H1 (cell line): ENCODE measurements around the gene GALNT9. TPM values are rescaled to one million over a fixed set of nuclear protein-coding genes. Genes with fewer than 3 reads are reported as not detected.

Experiments
- CTCF ChIA-PET: fragments of 300-600 bp; sonication (Branson Sonifier 250); formaldehyde crosslinking; loops from one replicate; lab custom pipeline; 2021; ENCODE audit not compliant: partially characterized antibody; lab: Charles Lee
- POLR2A ChIA-PET: fragments of 300-600 bp; sonication (Branson Sonifier 250); formaldehyde crosslinking; loops from one replicate; lab custom pipeline; 2021; ENCODE audit warnings: inconsistent platforms; ENCODE audit not compliant: partially characterized antibody; lab: Charles Lee
- DNase-seq, 2 experiments: peaks; one replicate each; pipeline versions ENCODE4 v3.0.0 to v3.0.0-alpha.2; 2010 to 2022; ENCODE audit warnings: low spot score in 2 of 2, low read depth in 1 of 2, mixed read lengths in 1 of 2
- FAIRE-seq: peaks from 2 replicates; lab custom pipeline; 2011; peaks lifted over from hg19 to GRCh38; lab: Jason Lieb, UNC
- H2AFZ ChIP-seq: 2 replicates; pipeline ENCODE4 v1.8.1; 2012; ENCODE audit warnings: low read length, inconsistent platforms
- H2AK5ac ChIP-seq: 2 replicates; pipeline ENCODE4 v1.6.1; 2013; ENCODE audit warnings: low read depth, low read length
- H2BK120ac ChIP-seq: replicated peaks from 2 replicates; pipeline ENCODE3; 2013; ENCODE audit warnings: low read depth, low read length, inconsistent platforms
- H2BK12ac ChIP-seq: 2 replicates; pipeline ENCODE4 v1.6.1; 2013; ENCODE audit warnings: low read depth, low read length
- H2BK15ac ChIP-seq: 2 replicates; pipeline ENCODE4 v1.6.1; 2013; ENCODE audit warnings: low read length
- H2BK20ac ChIP-seq: 2 replicates; pipeline ENCODE4 v1.6.1; 2013; ENCODE audit warnings: low read length
- H2BK5ac ChIP-seq: 2 replicates; pipeline ENCODE4 v1.6.1; 2013; ENCODE audit warnings: low read depth, low read length
- H3K14ac ChIP-seq: 2 replicates; pipeline ENCODE4 v1.6.1; 2013; ENCODE audit warnings: inconsistent platforms; ENCODE audit not compliant: insufficient read length
- H3K18ac ChIP-seq: 2 replicates; pipeline ENCODE4 v1.6.1; 2013; ENCODE audit warnings: low read length; ENCODE audit errors: extremely low read depth
- H3K23ac ChIP-seq: 2 replicates; pipeline ENCODE4 v1.6.1; 2013; ENCODE audit warnings: inconsistent platforms; ENCODE audit not compliant: insufficient read length
- H3K23me2 ChIP-seq: 2 replicates; pipeline ENCODE4 v1.6.1; 2013; ENCODE audit warnings: low read depth, low read length
- H3K27ac ChIP-seq: 2 replicates; pipeline ENCODE4 v1.6.1; 2011; ENCODE audit warnings: low read depth, low read length, inconsistent platforms
- H3K27me3 ChIP-seq, 4 experiments: replicated peaks in 1 of 4; 1 replicate in 1 of 4; 2 replicates in 3 of 4; pipeline versions ENCODE4 v1.6.1 to v1.8.1; 2011 to 2013; ENCODE audit warnings: low read length in 3 of 4, mild to moderate bottlenecking in 3 of 4, inconsistent platforms in 2 of 4, mixed read lengths in 2 of 4, moderate library complexity in 1 of 4; ENCODE audit not compliant: control insufficient read depth in 3 of 4, insufficient read depth in 3 of 4; ENCODE audit errors: extremely low read depth in 1 of 4
- H3K36me3 ChIP-seq, 4 experiments: 2 replicates each; pipeline versions ENCODE4 v1.6.1 to v1.8.1; 2011 to 2013; ENCODE audit warnings: mild to moderate bottlenecking in 4 of 4, low read length in 3 of 4, moderate library complexity in 2 of 4, control low read depth in 1 of 4, inconsistent platforms in 1 of 4; ENCODE audit not compliant: insufficient read depth in 4 of 4, control insufficient read depth in 2 of 4
- H3K4ac ChIP-seq: replicated peaks from 2 replicates; pipeline ENCODE3; 2013; ENCODE audit warnings: low read length, low read depth, mixed read lengths, inconsistent platforms; ENCODE audit not compliant: insufficient read length
- H3K4me1 ChIP-seq, 4 experiments: replicated peaks in 1 of 4; 1 replicate in 1 of 4; 2 replicates in 3 of 4; pipeline versions ENCODE4 v1.6.1 to v1.8.1; 2011 to 2013; ENCODE audit warnings: low read length in 3 of 4, inconsistent platforms in 2 of 4, mixed read lengths in 1 of 4; ENCODE audit not compliant: insufficient read depth in 4 of 4, control insufficient read depth in 3 of 4
- H3K4me2 ChIP-seq, 2 experiments: 2 replicates each; pipeline versions ENCODE4 v1.6.1 to v1.8.1; 2011 to 2013; ENCODE audit warnings: low read depth in 2 of 2, low read length in 2 of 2, control low read depth in 1 of 2, inconsistent platforms in 1 of 2, mild to moderate bottlenecking in 1 of 2; ENCODE audit not compliant: insufficient read depth in 1 of 2
- H3K4me3 ChIP-seq, 4 experiments: fragments of 200-600, 300-600 bp in 1 of 4; sonication (generic), shearing (Covaris generic), sonication (Bioruptor Twin) in 1 of 4; 2 replicates each; pipeline versions ENCODE4 v1.5.1 to v1.8.1; 2011 to 2016; ENCODE audit warnings: low read length in 4 of 4, low read depth in 3 of 4, control low read depth in 2 of 4, inconsistent platforms in 2 of 4, mild to moderate bottlenecking in 2 of 4, mixed read lengths in 1 of 4, moderate library complexity in 1 of 4; ENCODE audit not compliant: insufficient read depth in 2 of 4; ENCODE audit errors: extremely low read depth in 1 of 4
- H3K56ac ChIP-seq: replicated peaks from 2 replicates; pipeline ENCODE3; 2013; ENCODE audit warnings: low read depth, mild to moderate bottlenecking, mixed read lengths, low read length, inconsistent platforms; ENCODE audit not compliant: insufficient read length
- H3K79me1 ChIP-seq: 2 replicates; pipeline ENCODE4 v1.6.1; 2013; ENCODE audit warnings: low read depth, low read length, control low read depth
- H3K79me2 ChIP-seq, 2 experiments: 2 replicates each; pipeline versions ENCODE4 v1.6.1 to v1.8.1; 2012 to 2013; ENCODE audit warnings: low read length in 2 of 2, mild to moderate bottlenecking in 2 of 2, inconsistent platforms in 1 of 2; ENCODE audit not compliant: insufficient read depth in 2 of 2, control insufficient read depth in 1 of 2
- H3K9ac ChIP-seq, 4 experiments: replicated peaks in 1 of 4; 1 replicate in 1 of 4; 2 replicates in 3 of 4; pipeline versions ENCODE4 v1.6.1 to v1.8.1; 2011 to 2013; ENCODE audit warnings: low read depth in 3 of 4, low read length in 3 of 4, control low read depth in 2 of 4, mild to moderate bottlenecking in 2 of 4, moderate library complexity in 2 of 4, inconsistent platforms in 1 of 4; ENCODE audit errors: extremely low read depth in 1 of 4
- H3K9me3 ChIP-seq, 2 experiments: 2 replicates each; pipeline versions ENCODE4 v1.6.1 to v1.8.1; 2012 to 2013; ENCODE audit warnings: mild to moderate bottlenecking in 2 of 2, moderate library complexity in 2 of 2, control low read depth in 1 of 2, inconsistent platforms in 1 of 2, low read depth in 1 of 2, low read length in 1 of 2, mixed read lengths in 1 of 2; ENCODE audit not compliant: insufficient read depth in 2 of 2
- H4K20me1 ChIP-seq, 2 experiments: replicated peaks in 1 of 2; 2 replicates each; pipeline versions ENCODE3 to v1.8.1; 2011 to 2013; ENCODE audit warnings: inconsistent platforms in 2 of 2, low read length in 2 of 2, mild to moderate bottlenecking in 1 of 2; ENCODE audit not compliant: insufficient read depth in 2 of 2, control insufficient read depth in 1 of 2
- H4K5ac ChIP-seq: 2 replicates; pipeline ENCODE4 v1.6.1; 2013; ENCODE audit warnings: low read length, low read depth, mixed read lengths, inconsistent platforms; ENCODE audit not compliant: insufficient read length
- H4K8ac ChIP-seq: 2 replicates; pipeline ENCODE4 v1.8.0; 2013; ENCODE audit warnings: mild to moderate bottlenecking, moderate library complexity, low read length, inconsistent platforms; ENCODE audit not compliant: insufficient read depth; ENCODE audit errors: extremely low read depth
- H4K91ac ChIP-seq: replicated peaks from 2 replicates; pipeline ENCODE3; 2013; ENCODE audit warnings: low read length, mixed read lengths, inconsistent platforms; ENCODE audit not compliant: insufficient read length
- CREB1 ChIP-seq: IDR thresholded peaks from 2 replicates; pipeline ENCODE4 v1.6.1; 2012; ENCODE audit warnings: inconsistent platforms
- EGR1 ChIP-seq: IDR thresholded peaks from 2 replicates; pipeline ENCODE4 v1.6.1; 2011; ENCODE audit warnings: low read depth, low read length, borderline replicate concordance
- WGBS, 2 experiments: shearing (Covaris generic) in 1 of 2; methylation state at CpG; one replicate each; pipeline versions ENCODE4 v1.1.6 to v1.1.7; 2013 to 2015; ENCODE audit warnings: low lambda C conversion rate in 2 of 2, mixed read lengths in 2 of 2, inconsistent platforms in 1 of 2, low coverage in 1 of 2, missing lambda C conversion rate in 1 of 2; ENCODE audit not compliant: insufficient replicate concordance in 2 of 2, insufficient coverage in 1 of 2, insufficient read length in 1 of 2; ENCODE audit errors: extremely low coverage in 1 of 2, missing lambda C conversion rate in 1 of 2; 5-methylcytosine and 5-hydroxymethylcytosine counted together
- polyA plus RNA-seq, 7 experiments: library from polyadenylated mRNA; depleted of rRNA in 3 of 7; stranded (reverse) in 5 of 7; unstranded in 2 of 7; fragments of >200 nt in 5 of 7; fragments of 200-250 nt in 2 of 7; gene quantifications; 1 replicate in 5 of 7; 2 replicates in 1 of 7; 4 replicates in 1 of 7; pipeline versions ENCODE4 v1.2.1 to v1.2.3, GENCODE V29; 2011 to 2013; ENCODE audit warnings: missing spikeins in 2 of 7, mixed read lengths in 2 of 7
- total RNA-seq: library from RNA; stranded (reverse); fragmentation: NEBNext Ultra II Directional; extraction: Animal tissue kit (Norgen Biotek cat#: 25700); gene quantifications from 2 replicates; pipeline ENCODE4 v1.2.1, GENCODE V29; 2021

The GALNT9 gene
- total and polyA plus RNA-seq, 2 of the 8 experiments (the other 6 are each of a cell fraction or from before 2014, with no cell fraction given), result 2.0 to 3.6 TPM

GRCh38 chr12:132300789-132301722 is 28.3 kb downstream of the GALNT9 start:
- Histone ChIP-seq H3K9ac (no peak overlapping the region), H3K9me3 (peaks cover 3 to 7% of the 10 kb centered on the region in 2 experiments; a peak in 1 of 4 replicates), H4K20me1 (no peaks in the 10 kb centered on the region), H3K79me2 (no peaks in the 10 kb centered on the region), H2BK5ac (no peak overlapping the region), H3K23me2 (peaks cover 14% of the 10 kb centered on the region; the same call in 1 of the 2 replicates), H3K23ac (no peak overlapping the region), H2BK15ac (no peak overlapping the region), H3K4me3 (no peak overlapping the region), H3K4me2 (no peak overlapping the region), H3K36me3 (no peaks in the 10 kb centered on the region), H3K27me3 (peaks cover 1 to 14% (median 12%) of the 10 kb centered on the region in 4 experiments; a peak in 5 of 7 replicates), H2BK20ac (no peak overlapping the region), H3K27ac (no peak overlapping the region), H2AFZ (no peak overlapping the region), H3K4me1 (no peaks in the 10 kb centered on the region; a peak in 1 of 7 replicates), H2BK120ac (no peak overlapping the region), H2AK5ac (no peak overlapping the region), H4K8ac (no peak overlapping the region), H4K91ac (no peak overlapping the region), H2BK12ac (no peak overlapping the region), H3K18ac (no peak overlapping the region), H4K5ac (no peak overlapping the region), H3K14ac (no peak overlapping the region), H3K4ac (no peak overlapping the region), H3K79me1 (no peaks in the 10 kb centered on the region), H3K56ac (no peak overlapping the region)
- 83% methylated on average over 26 of the region's 26 CpGs; no CpG with 5 or more reads in 1 of the 2 experiments for WGBS, 2 experiments
- no peak for TF ChIP-seq EGR1
- TF ChIP-seq CREB1, result no peak
- ChIA-PET POLR2A (no interaction called here), CTCF (no interaction called here)
- DNase-seq, result no peak
- FAIRE-seq, result no peak
